ENCODE data around the gene MTFR2.

The MTFR2 gene

DNA sequence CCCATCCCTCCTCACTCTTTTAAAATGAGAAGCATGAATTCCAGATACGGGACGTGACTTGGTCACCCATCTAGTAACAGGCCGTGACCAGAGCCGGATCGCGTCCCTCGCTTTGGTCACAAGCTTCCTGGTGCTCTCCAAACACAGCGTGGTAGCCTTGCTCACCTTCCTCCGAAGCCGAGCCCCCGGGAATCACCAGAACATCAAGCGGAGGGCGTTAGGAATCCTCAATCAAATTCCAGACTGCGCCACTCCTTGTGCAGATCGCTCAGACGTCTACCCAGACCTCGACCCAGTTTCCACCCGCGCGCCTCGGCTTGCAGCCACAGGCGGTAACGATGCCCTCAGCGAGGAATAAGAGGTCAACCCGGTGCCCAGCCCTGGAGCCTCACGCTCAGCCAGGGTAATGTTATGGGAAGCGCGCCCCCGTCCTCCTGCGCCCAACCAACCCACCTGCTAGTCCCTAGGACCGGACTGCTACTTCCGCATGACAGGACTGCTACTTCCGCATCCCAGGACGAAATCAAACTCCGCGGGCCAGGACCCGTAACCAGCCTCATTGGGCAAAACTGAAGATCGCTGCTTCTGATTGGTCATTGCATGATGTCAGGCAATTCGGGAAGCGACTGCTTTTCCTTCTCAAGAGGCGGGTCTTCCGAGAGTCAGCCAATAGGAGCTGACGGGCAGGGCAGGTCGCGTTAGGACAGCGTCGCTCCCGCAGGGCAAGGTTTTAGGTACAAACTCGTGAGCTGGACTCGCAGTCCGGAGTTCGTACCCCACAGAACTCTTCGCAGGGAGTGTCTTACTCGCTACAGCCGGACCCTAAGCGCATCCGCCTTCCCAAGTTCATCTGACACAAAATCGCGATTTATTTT is at the start of gene MTFR2:
Gene MTFR2 (minus strand): TSS at position 501 of the 875 bp plus-strand sequence. CDS start 1,212 bp downstream, outside the sequence.
- peak; percentile 99 for DNase-seq (ENCODE audit: low spot score)
- FAIRE-seq, result peak; percentile 59

DNA sequence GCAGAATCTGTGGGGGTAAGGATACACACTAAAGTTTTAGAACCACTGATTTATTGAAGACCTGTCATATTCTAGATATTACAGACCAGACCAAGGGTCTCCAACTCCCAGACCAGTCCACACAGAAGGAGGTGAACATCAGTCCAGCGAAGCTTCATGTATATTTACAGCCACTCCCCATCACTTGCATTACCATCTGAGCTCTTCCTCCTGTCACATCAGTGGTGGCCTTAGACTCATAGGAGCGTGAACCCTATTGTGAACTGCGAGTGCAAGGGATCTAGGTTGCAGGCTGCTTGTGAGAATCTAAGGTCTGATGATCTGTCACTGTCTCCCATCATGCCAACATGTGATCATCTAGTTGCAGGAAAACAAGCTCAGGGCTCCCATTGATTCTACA is 44.5 kb upstream of the MTFR2 start:
- FAIRE-seq (no peak), DNase-seq (ENCODE audit: low spot score) (no peak)

GRCh38 chr6:136290410-136291010 is 40.4 kb upstream of the MTFR2 start:
- FAIRE-seq (no peak), DNase-seq (ENCODE audit: low spot score) (peak; percentile 57)

GRCh38 chr6:136289579-136290409 is 39.7 kb upstream of the MTFR2 start, which contains the start of gene BCLAF1:
Gene BCLAF1, minus strand, starts transcription at chr6:136289846. Its CDS starts 9,980 bp downstream, at chr6:136279866.
- DNase-seq (ENCODE audit: low spot score) (peak; percentile 97), FAIRE-seq (peak; percentile 71)

GRCh38 chr6:136289327-136289578 is 39.1 kb upstream of the MTFR2 start:
- no peak for FAIRE-seq
- peak; percentile 88 for DNase-seq (ENCODE audit: low spot score)

- no peak for FAIRE-seq
- peak; percentile 40 for DNase-seq (ENCODE audit: low spot score)
Measured at GRCh38 chr6:136288566-136289326, 38.6 kb upstream of the MTFR2 start.

DNA sequence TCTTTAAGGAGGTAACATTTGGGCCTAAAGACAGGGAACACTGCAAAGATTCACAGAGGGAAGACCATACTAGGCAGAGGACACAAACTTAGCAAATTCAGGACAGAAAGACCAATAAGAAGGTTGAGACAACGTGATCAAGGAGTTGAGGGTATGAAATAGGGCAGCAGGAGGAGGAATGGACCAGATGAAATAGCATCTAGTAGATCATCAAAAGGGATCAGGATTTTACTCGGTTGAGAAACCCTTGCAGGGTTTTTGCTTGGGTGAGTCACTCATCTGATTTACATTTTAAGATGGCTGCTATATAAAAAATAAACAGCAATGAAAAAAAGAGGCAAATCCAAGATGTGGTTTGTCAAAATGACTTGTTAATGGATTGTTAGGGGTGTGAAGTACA is 34.8 kb upstream of the MTFR2 start:
- DNase-seq (ENCODE audit: low spot score), result no peak
- FAIRE-seq, result no peak

GRCh38 chr6:136282906-136283305 is 32.8 kb upstream of the MTFR2 start:
- FAIRE-seq (no peak), DNase-seq (ENCODE audit: low spot score) (no peak)

GRCh38 chr6:136280032-136280609 is 30.0 kb upstream of the MTFR2 start:
- DNase-seq (ENCODE audit: low spot score) (no peak), FAIRE-seq (no peak)

DNA sequence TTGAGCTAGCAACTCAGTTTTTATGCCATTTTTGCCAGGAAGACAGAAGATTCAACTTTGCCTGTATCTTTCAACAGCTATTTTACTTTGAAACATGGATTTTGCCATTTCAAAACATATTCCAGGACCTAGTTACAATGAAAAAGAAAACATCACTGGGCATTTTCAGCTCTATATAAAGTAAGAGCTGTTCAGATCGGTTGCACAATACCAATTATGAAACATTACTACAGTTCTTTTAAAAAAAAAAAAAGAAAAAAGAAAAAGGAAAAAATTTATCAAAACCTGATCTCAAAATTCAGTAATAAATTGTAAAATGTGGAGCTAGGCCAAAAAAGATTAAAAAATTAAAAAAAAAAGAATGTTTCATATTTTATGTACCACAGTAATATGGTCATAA is 24.0 kb upstream of the MTFR2 start:
- no peak for FAIRE-seq
- no peak for DNase-seq (ENCODE audit: low spot score)

DNA sequence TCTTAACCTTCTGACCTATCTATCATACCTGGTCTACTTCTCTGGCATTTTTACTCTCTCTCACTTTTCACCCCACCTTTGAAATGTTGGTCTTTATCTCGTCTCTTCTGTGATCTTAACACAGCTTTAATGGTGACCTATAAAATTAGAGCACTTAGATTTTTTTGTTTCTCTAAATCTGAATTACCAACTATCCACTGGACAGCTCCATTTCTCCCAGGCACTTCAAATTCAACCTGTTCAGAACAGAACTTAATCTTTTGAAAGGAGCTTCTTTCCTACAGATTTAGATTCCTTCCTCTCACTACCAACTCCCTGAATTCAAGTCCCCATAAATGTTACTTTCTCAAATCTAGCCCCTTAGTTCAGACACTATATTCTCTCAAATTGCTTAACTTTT is 15.0 kb upstream of the MTFR2 start:
- FAIRE-seq (no peak), DNase-seq (ENCODE audit: low spot score) (no peak)

GRCh38 chr6:136262940-136263339 is 12.8 kb upstream of the MTFR2 start:
- DNase-seq (ENCODE audit: low spot score) (no peak), FAIRE-seq (peak; percentile 35)

GRCh38 chr6:136254851-136255466 is 4.8 kb upstream of the MTFR2 start:
- FAIRE-seq, result no peak
- DNase-seq (ENCODE audit: low spot score), result no peak

- FAIRE-seq, result no peak
Measured at GRCh38 chr6:136253734-136254133, 3.6 kb upstream of the MTFR2 start.

GRCh38 chr6:136252441-136252840 is 2.3 kb upstream of the MTFR2 start:
- no peak for FAIRE-seq
- DNase-seq (ENCODE audit: low spot score), result no peak

More at GRCh38 chr6:136253734-136254133, 3.6 kb upstream of the MTFR2 start:
- DNase-seq (ENCODE audit: low spot score), result no peak

GRCh38 chr6:136251394-136251793 is 1.3 kb upstream of the MTFR2 start:
- DNase-seq (ENCODE audit: low spot score) (no peak), FAIRE-seq (no peak)

- FAIRE-seq, result no peak
Measured at GRCh38 chr6:136250686-136251008, 536 bp upstream of the MTFR2 start.

DNA sequence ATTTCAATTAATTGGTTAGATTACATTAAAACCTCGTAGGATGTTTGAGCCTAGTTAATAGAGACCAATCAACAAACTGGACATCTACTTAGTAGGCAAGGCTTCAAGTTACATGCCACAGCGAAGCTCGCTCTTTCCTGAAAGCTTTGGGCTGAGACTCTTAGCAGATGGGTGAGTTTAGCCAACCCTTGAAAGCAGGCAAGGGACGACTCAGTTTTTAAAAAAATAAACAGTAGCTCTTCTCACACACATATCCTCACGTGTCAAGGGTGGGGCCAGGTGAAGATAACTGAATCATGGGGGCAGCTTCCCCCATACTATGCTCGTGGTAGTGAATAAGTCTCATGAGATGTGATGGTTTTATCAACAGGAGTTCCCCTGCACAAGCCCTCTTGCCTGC is 775 bp downstream of the MTFR2 start:
- DNase-seq (ENCODE audit: low spot score) (no peak), FAIRE-seq (no peak)

More at GRCh38 chr6:136250686-136251008, 536 bp upstream of the MTFR2 start:
- DNase-seq (ENCODE audit: low spot score), result no peak

DNA sequence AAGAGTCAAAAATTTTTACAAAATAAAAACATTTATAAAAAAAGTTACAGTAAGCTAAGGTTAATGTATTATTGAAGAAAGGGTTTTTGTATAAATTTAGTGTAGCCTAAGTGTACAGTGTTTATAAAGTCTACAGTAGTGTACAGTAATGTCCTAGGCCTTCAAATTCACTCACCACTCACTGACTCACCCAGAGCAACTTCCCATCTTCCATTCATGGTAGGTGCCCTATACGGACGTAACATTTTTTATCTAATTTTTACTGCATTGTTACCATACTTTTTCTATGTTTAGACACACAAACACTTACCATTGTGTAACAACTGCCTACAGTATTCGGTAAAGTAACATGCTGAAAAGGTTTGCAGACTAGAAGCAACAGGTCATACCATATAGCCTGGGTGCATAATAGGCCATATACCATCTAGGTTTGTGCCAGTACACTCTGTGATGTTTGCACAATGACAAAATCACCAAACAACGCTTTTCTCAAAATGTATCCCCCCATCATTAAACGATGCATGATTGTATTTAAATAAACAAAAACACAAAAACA is 6.0 kb downstream of the MTFR2 start:
- no peak for FAIRE-seq
- DNase-seq (ENCODE audit: low spot score), result no peak
